Measurements from ENCODE around the gene TRIM52. TPM values are rescaled to one million over a fixed set of nuclear protein-coding genes. Genes with fewer than 3 reads are reported as not detected.
A peak's percentile ranks its signal among the peaks of the same experiment; 100 is the strongest.

TRIM52 gene
- total RNA-seq, 1 experiment from 2014 or later = 7.6 TPM

- TF ChIP-seq YY1 (IDR thresholded peaks at IDR 0.05; ENCODE audit: extremely low read depth, insufficient replicate concordance, low read depth, low read length) (no peak), CEBPB (IDR thresholded peaks at IDR 0.05; ENCODE audit: low read depth) (no peak), TCF7L2 (IDR thresholded peaks at IDR 0.05; ENCODE audit: borderline replicate concordance, extremely low read depth, insufficient read depth, insufficient read length) (no peak), POLR2AphosphoS5 (IDR thresholded peaks at IDR 0.05; ENCODE audit: low read depth, low read length) (0 out of 2 replicates have a peak, but pooled peaks have one; percentile 8)
- ChIA-PET RAD21 (ENCODE audit: low non-redundant PET in 1 of 2, low total read pairs in 2 of 2, uncharacterized antibody in 2 of 2, unreplicated experiment in 2 of 2) (no interaction called here), CTCF (no interaction called here), POLR2A (interaction anchor here (1.2 to 1.9 kb wide), 2 partner anchors 10 kb away, joined by 4 to 11 read pairs; partner anchors contain the start of genes RACK1 and TRIM41)
- Histone ChIP-seq H3K9me2 (ENCODE audit: insufficient read depth) (no peaks in the 10 kb centered on the region), H2AFZ (ENCODE audit: low read depth, low read length, poor library complexity, severe bottlenecking) (no peak overlapping the region), H4K20me1 (ENCODE audit: insufficient read depth) (peaks cover 32% of the 10 kb centered on the region; the same call in 1 of the 2 replicates), H3K79me2 (ENCODE audit: insufficient read depth, low read length) (peaks cover 28% of the 10 kb centered on the region), H3K9ac (ENCODE audit: low read length) (no peak overlapping the region), H3K27me3 (ENCODE audit: insufficient read depth, low read length) (no peaks in the 10 kb centered on the region), H3K9me3 (ENCODE audit: control insufficient read depth in 1 of 2, insufficient read depth in 1 of 2, low read depth in 1 of 2, low read length in 2 of 2) (no peaks in the 10 kb centered on the region), H3K36me3 (ENCODE audit: control insufficient read depth in 1 of 2, insufficient read depth in 2 of 2, low read length in 2 of 2) (peaks cover 33 to 41% of the 10 kb centered on the region in 2 experiments), H3K4me3 (replicated peaks in 1 of 2; ENCODE audit: low read depth in 1 of 2, low read length in 2 of 2) (no peak overlapping the region), H3K4me2 (ENCODE audit: low read length) (no peak overlapping the region), H3K27ac (ENCODE audit: low read depth, low read length) (no peak overlapping the region), H3K4me1 (ENCODE audit: control insufficient read depth in 1 of 2, insufficient read depth in 2 of 2, low read length in 2 of 2) (no peaks in the 10 kb centered on the region)
- no TSS peak for BruUV-seq (replicated peaks)
- intact Hi-C loops (cut with micrococcal nuclease) = no loop called here
- ATAC-seq (peak; percentile 20), DNase-seq (ENCODE audit: low read depth, low spot score) (no peak)
Measured at GRCh38 chr5:181233801-181234454, 27.0 kb downstream of the TRIM52 start.

GRCh38 chr5:181233088-181233800 is 27.7 kb downstream of the TRIM52 start:
- Histone ChIP-seq H3K9me2 (ENCODE audit: insufficient read depth) (no peaks in the 10 kb centered on the region), H3K4me2 (ENCODE audit: low read length) (no peak overlapping the region), H3K9me3 (ENCODE audit: control insufficient read depth in 1 of 2, insufficient read depth in 1 of 2, low read depth in 1 of 2, low read length in 2 of 2) (no peaks in the 10 kb centered on the region), H3K79me2 (ENCODE audit: insufficient read depth, low read length) (peaks cover 23% of the 10 kb centered on the region), H3K27me3 (ENCODE audit: insufficient read depth, low read length) (no peaks in the 10 kb centered on the region), H3K27ac (ENCODE audit: low read depth, low read length) (0 out of 2 replicates have a peak overlapping the region, but pooled peaks have one; percentile 4), H3K4me3 (replicated peaks in 1 of 2; ENCODE audit: low read depth in 1 of 2, low read length in 2 of 2) (no peak overlapping the region), H4K20me1 (ENCODE audit: insufficient read depth) (peaks cover 25% of the 10 kb centered on the region; the same call in 1 of the 2 replicates), H3K4me1 (ENCODE audit: control insufficient read depth in 1 of 2, insufficient read depth in 2 of 2, low read length in 2 of 2) (no peaks in the 10 kb centered on the region), H2AFZ (ENCODE audit: low read depth, low read length, poor library complexity, severe bottlenecking) (no peak overlapping the region), H3K36me3 (ENCODE audit: control insufficient read depth in 1 of 2, insufficient read depth in 2 of 2, low read length in 2 of 2) (peaks cover 27 to 34% of the 10 kb centered on the region in 2 experiments), H3K9ac (ENCODE audit: low read length) (no peak overlapping the region)
- ChIA-PET POLR2A (interaction anchor here (0.7 kb wide), 2 partner anchors 10 to 11 kb away, joined by 3 read pairs; partner anchors contain the start of gene RACK1), RAD21 (ENCODE audit: low non-redundant PET in 1 of 2, low total read pairs in 2 of 2, uncharacterized antibody in 2 of 2, unreplicated experiment in 2 of 2) (no interaction called here), CTCF (no interaction called here)
- DNase-seq (ENCODE audit: low read depth, low spot score) (no peak), ATAC-seq (no peak)
- no TSS peak for BruUV-seq (replicated peaks)
- TF ChIP-seq ZBTB33 (IDR thresholded peaks at IDR 0.05; ENCODE audit: extremely low read depth, insufficient replicate concordance, low read length) (no peak), ATF3 (IDR thresholded peaks at IDR 0.05) (no peak), CBX3 (IDR thresholded peaks at IDR 0.05; ENCODE audit: low read depth) (no peak), CTCF (IDR thresholded peaks at IDR 0.05 in 2 of 3, conservative IDR thresholded peaks at IDR 0.05 in 1 of 3; ENCODE audit: borderline replicate concordance in 1 of 3, insufficient read depth in 1 of 3, low read depth in 2 of 3, low read length in 2 of 3) (no peak), POLR2AphosphoS5 (IDR thresholded peaks at IDR 0.05; ENCODE audit: low read depth, low read length) (0 out of 2 replicates have a peak, but pooled peaks have one; percentile 23), ZFX (IDR thresholded peaks at IDR 0.05) (no peak)
- intact Hi-C loops (cut with micrococcal nuclease) = no loop called here
